Retinal pigment epithelial cell (primary cell): Measurements from ENCODE around the gene PPP2R2B.

Source experiments
- DNase-seq: peaks from one replicate; pipeline ENCODE4 v3.0.0-alpha.2; 2010; ENCODE audit warnings: low read depth
- H3K4me3 ChIP-seq: 2 replicates; pipeline ENCODE4 v1.5.1; 2011; ENCODE audit warnings: mild to moderate bottlenecking, low read length, control low read depth, moderate library complexity
- TF ChIP-seq, protein P1 (sequence below): conservative IDR thresholded peaks from 2 replicates; pipeline ENCODE4 v1.5.1; 2011; ENCODE audit warnings: low read depth, low read length, control low read depth, inconsistent platforms

PPP2R2B gene

DNA sequence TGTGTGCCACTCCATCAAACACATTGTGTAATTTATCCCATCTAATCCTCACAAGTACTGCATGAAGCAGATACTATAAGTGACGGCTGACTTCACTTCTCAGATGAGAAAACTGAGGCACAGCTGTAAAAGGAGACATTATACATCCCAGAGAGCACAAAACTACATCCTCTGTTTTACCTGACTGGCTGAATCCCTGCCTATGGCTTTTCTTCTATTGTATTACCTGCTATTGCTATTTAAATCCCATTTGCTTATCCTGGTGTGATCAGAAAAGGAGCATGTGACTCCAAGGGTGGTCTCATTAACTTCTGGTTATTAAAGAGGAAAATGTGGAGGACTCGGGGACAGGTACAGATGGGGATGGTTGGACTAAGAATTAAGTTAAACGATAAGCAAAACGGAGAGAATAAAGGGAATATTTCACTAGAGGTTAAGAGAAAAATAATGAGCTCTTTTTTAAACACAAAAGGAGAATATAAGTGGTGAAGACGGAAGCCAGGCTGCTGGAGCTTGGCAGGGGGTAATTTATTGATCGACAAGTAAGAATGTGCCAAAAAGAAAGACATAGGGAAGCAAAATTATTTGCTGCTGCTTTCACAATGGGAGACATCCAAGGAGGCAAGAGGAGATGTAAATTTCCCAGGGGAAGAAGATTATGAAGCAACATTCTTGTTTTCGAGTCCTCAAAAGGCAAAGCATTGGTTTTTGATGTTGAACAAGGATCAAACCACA is 206.8 kb downstream of the PPP2R2B start:
- TF ChIP-seq, protein P1, sequence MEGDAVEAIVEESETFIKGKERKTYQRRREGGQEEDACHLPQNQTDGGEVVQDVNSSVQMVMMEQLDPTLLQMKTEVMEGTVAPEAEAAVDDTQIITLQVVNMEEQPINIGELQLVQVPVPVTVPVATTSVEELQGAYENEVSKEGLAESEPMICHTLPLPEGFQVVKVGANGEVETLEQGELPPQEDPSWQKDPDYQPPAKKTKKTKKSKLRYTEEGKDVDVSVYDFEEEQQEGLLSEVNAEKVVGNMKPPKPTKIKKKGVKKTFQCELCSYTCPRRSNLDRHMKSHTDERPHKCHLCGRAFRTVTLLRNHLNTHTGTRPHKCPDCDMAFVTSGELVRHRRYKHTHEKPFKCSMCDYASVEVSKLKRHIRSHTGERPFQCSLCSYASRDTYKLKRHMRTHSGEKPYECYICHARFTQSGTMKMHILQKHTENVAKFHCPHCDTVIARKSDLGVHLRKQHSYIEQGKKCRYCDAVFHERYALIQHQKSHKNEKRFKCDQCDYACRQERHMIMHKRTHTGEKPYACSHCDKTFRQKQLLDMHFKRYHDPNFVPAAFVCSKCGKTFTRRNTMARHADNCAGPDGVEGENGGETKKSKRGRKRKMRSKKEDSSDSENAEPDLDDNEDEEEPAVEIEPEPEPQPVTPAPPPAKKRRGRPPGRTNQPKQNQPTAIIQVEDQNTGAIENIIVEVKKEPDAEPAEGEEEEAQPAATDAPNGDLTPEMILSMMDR = no peak
- no peak for DNase-seq
- H3K4me3 ChIP-seq = no peak overlapping the region

DNA sequence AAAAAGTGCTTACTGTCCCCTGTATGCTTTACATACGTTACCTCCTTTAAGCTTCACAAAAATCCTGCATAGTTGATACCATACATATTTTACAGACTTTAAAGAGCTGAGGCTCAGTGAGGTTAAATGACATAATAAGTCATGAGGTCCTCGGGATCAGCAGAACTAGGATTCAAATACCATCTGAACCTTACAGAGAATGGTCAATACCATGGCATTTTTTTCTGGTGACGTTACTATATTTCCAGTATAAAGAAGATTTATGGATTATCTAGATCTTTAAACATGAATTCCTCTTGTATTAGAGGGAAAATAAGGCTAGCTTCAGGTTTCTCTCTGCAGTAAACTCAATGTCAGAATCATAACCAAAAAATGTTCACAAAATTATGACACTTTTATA is 208.9 kb downstream of the PPP2R2B start:
- TF ChIP-seq, protein P1 = no peak
- H3K4me3 ChIP-seq = no peak overlapping the region
- DNase-seq = peak; percentile 84

DNA sequence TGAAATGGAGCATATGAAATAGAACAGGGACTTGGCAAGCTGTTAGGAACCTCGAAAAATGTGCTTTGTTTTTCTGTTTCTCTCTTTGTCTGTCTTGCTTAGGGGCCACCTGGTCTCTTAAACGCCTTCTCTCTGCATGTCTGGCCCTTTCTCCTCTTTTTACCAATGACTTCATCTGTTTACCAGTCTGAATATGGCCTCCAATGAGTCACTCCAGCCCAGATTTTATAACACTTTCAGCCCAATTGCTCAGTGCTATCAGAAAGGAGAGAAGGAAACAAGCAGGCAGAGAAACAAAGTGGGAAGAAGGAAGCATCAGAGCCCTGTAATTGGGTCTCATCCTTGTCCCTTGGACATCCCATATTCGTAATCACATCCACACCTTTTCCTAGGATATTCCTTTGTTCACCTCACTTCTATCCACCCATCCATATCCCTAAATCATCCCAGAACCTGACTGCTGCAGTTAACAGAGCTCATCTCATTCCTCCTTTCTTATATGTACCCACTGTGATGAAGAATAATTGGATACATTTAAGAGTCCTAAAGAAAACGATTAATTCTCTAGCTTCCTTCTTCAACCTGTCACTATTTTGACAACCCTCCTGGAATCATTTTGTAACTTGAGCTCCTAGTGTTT is 210.8 kb downstream of the PPP2R2B start:
- DNase-seq = peak; percentile 73
- TF ChIP-seq, protein P1 = no peak
- H3K4me3 ChIP-seq = no peak overlapping the region

DNA sequence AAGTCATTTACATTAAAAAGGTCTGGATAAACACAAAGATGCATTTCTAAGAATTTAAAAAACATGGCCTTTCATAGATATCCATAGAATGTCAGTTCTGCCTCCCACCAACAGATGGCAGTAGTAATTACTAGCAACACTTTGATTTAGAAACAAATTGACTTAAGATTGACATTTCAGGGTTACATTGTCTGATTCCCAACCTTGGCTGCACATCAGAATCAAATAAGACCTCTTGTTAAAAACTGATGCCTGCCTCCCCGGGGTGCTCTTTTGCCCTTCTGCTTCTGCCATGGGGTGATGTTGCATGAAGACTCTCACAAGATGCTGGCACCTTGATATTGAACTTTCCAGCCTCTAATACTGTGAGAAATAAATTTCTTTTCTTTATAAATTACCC is 216.3 kb downstream of the PPP2R2B start:
- TF ChIP-seq, protein P1 = peak; percentile 44
- no peak for DNase-seq
- H3K4me3 ChIP-seq = no peak overlapping the region

DNA sequence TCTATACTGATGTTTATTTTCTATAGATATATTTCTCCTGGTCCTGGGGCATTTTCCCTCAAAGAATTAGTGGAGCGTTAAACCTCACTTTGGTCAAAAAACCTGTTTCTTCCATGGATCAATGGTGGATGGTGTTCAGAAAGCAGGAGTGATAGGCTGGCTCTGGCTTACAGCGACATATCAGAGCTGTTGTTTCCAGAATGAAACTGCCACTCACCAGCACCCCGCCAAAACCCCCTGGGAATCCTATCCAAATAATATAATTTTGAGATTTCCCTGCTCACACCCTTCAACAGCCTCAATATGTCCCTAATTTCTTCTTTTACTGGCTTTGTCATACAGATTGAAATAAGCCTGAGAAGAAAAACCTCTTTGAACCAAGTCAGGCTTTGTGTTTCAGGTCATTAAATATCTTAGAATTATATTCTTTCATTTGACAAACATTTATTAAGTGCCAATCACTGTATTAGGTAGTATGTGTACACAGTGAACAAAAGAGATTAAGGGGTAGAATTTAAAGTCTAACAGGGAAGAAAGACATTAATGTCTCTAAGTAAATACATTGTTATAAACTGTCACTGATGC is 218.1 kb downstream of the PPP2R2B start:
- no peak overlapping the region for H3K4me3 ChIP-seq
- TF ChIP-seq, protein P1 = no peak
- DNase-seq = no peak

DNA sequence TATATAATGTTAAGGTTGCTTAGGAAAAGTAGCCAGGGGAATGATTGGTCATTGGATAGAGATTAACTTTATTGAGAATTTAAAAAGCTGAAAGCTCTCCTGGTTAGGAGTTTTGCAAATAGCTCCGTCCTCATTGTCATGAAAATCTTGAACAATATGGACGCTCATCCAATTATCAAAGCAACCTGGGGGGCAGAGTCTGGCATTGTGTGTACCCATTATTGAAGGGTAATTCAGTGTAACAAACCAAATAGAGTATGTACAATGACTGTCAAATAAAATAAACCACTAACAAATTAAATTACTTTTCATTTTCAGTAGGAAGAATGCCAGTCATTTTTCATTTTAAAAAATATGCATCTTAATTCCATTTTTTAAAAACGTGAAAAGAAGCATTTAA is 218.6 kb downstream of the PPP2R2B start:
- H3K4me3 ChIP-seq = no peak overlapping the region
- DNase-seq = no peak
- TF ChIP-seq, protein P1 = no peak
